KMS-11 (cell line): ENCODE data around the gene GYS1.

Source experiments
- H2AFZ ChIP-seq: fragments of 200-600 bp; sonication (generic); 2 replicates; pipeline ENCODE4 v1.6.1; 2016; ENCODE audit warnings: antibody characterized with exemption, mixed run types, low read depth
- H3K27ac ChIP-seq: fragments of 200-600 bp; sonication (generic); 2 replicates; pipeline ENCODE4 v1.6.1; 2016; ENCODE audit warnings: mild to moderate bottlenecking, mixed run types
- H3K27me3 ChIP-seq: fragments of 200-600 bp; sonication (generic); 2 replicates; pipeline ENCODE4 v1.6.1; 2017; ENCODE audit warnings: mild to moderate bottlenecking, low read depth, mixed run types, moderate library complexity; ENCODE audit not compliant: insufficient read depth
- H3K36me3 ChIP-seq: fragments of 200-600 bp; sonication (generic); 2 replicates; pipeline ENCODE4 v1.6.1; 2017; ENCODE audit warnings: mild to moderate bottlenecking, mixed run types; ENCODE audit not compliant: insufficient read depth
- H3K4me1 ChIP-seq: fragments of 200-600 bp; sonication (generic); 2 replicates; pipeline ENCODE4 v1.6.1; 2016; ENCODE audit warnings: mild to moderate bottlenecking, low read depth, mixed run types; ENCODE audit not compliant: poor library complexity, severe bottlenecking
- H3K4me2 ChIP-seq: fragments of 200-600 bp; sonication (generic); 2 replicates; pipeline ENCODE4 v1.7.0; 2016; ENCODE audit warnings: mild to moderate bottlenecking, mixed run types
- H3K4me3 ChIP-seq: fragments of 200-600 bp; sonication (generic); IDR thresholded peaks from 2 replicates; pipeline ENCODE4 v1.6.1; 2017; ENCODE audit warnings: low read depth, low read length, mixed read lengths; ENCODE audit not compliant: insufficient read depth
- H3K79me2 ChIP-seq: fragments of 200-600 bp; sonication (generic); 2 replicates; pipeline ENCODE4 v1.6.1; 2016; ENCODE audit warnings: low read depth, mixed run types; ENCODE audit not compliant: insufficient read depth
- H3K9ac ChIP-seq: fragments of 200-600 bp; sonication (generic); 2 replicates; pipeline ENCODE4 v1.6.1; 2016; ENCODE audit warnings: mild to moderate bottlenecking, mixed run types
- H4K20me1 ChIP-seq: fragments of 200-600 bp; sonication (generic); 2 replicates; pipeline ENCODE4 v1.6.1; 2016; ENCODE audit warnings: mild to moderate bottlenecking, mixed run types; ENCODE audit not compliant: insufficient read depth
- CTCF ChIP-seq: fragments of 200-600 bp; sonication (generic); conservative IDR thresholded peaks from 2 replicates; pipeline ENCODE4 v1.6.1; 2017; ENCODE audit warnings: low read depth, mild to moderate bottlenecking, antibody characterized with exemption, low read length, moderate library complexity, mixed read lengths

The GYS1 gene

GRCh38 chr19:48970139-48970766 lies 22.9 kb downstream of the GYS1 start:
- Histone ChIP-seq H2AFZ (no peak overlapping the region), H3K36me3 (no peaks in the 10 kb centered on the region), H3K4me2 (no peak overlapping the region), H3K9ac (no peak overlapping the region), H3K79me2 (peaks cover 11% of the 10 kb centered on the region), H4K20me1 (no peaks in the 10 kb centered on the region), H3K27me3 (no peaks in the 10 kb centered on the region), H3K4me1 (peaks cover 15% of the 10 kb centered on the region), H3K4me3 (no peak overlapping the region), H3K27ac (no peak overlapping the region)
- TF ChIP-seq CTCF: no peak

- H3K36me3 ChIP-seq: no peaks in the 10 kb centered on the region
- no peaks in the 10 kb centered on the region for H4K20me1 ChIP-seq
- H3K4me2 ChIP-seq: no peak overlapping the region
- H3K27ac ChIP-seq: no peak overlapping the region
- TF ChIP-seq CTCF: no peak
- H3K27me3 ChIP-seq: no peaks in the 10 kb centered on the region
- no peak overlapping the region for H3K9ac ChIP-seq
- H3K79me2 ChIP-seq: peaks cover 11% of the 10 kb centered on the region
- peaks cover 17% of the 10 kb centered on the region for H3K4me1 ChIP-seq
- no peak overlapping the region for H3K4me3 ChIP-seq
- no peak overlapping the region for H2AFZ ChIP-seq
Measured at GRCh38 chr19:48969276-48970138, 23.6 kb downstream of the GYS1 start.

- no peak for TF ChIP-seq CTCF
- no peaks in the 10 kb centered on the region for H3K36me3 ChIP-seq
- H4K20me1 ChIP-seq: no peaks in the 10 kb centered on the region
- H3K9ac ChIP-seq: no peak overlapping the region
- H3K27me3 ChIP-seq: no peaks in the 10 kb centered on the region
- peaks cover 24% of the 10 kb centered on the region for H3K4me1 ChIP-seq
- no peak overlapping the region for H3K4me2 ChIP-seq
- no peak overlapping the region for H3K27ac ChIP-seq
- H3K79me2 ChIP-seq: peaks cover 11% of the 10 kb centered on the region
- no peak overlapping the region for H2AFZ ChIP-seq
- no peak overlapping the region for H3K4me3 ChIP-seq
Measured at GRCh38 chr19:48968813-48969218, 24.3 kb downstream of the GYS1 start.

GRCh38 chr19:48968179-48968661 lies 24.9 kb downstream of the GYS1 start:
- Histone ChIP-seq H3K27me3 (no peaks in the 10 kb centered on the region), H3K4me3 (no peak overlapping the region), H4K20me1 (no peaks in the 10 kb centered on the region), H3K9ac (no peak overlapping the region), H3K4me1 (peaks cover 30% of the 10 kb centered on the region), H2AFZ (no peak overlapping the region), H3K79me2 (peaks cover 11% of the 10 kb centered on the region), H3K4me2 (no peak overlapping the region), H3K36me3 (no peaks in the 10 kb centered on the region), H3K27ac (no peak overlapping the region)
- TF ChIP-seq CTCF: no peak
